Esophagus squamous epithelium (tissue), 5 donors: ENCODE results near the gene HOXA9. TPM values are rescaled to one million over a fixed set of nuclear protein-coding genes. Genes with fewer than 3 reads are reported as not detected.

Experiments
- DNase-seq: peaks from one replicate; lab custom pipeline; 2025; lab: John Stamatoyannopoulos, UW
- H3K27ac ChIP-seq, 4 donors: fragments of 200-600 bp; sonication (generic); one replicate each; pipeline ENCODE4 v1.5.1; 2016 to 2019; ENCODE audit warnings: mild to moderate bottlenecking in 1 of 4
- H3K27me3 ChIP-seq, 4 donors: fragments of 200-600 bp; sonication (generic); 1 replicate in 3 of 4; 2 replicates in 1 of 4; pipeline versions ENCODE4 v1.5.1 to v1.6.0; 2017 to 2021; ENCODE audit warnings: antibody characterized with exemption in 1 of 4
- H3K36me3 ChIP-seq, 3 donors: fragments of 200-600 bp; sonication (generic); one replicate each; pipeline ENCODE4 v1.5.1; 2016 to 2019
- H3K4me1 ChIP-seq, 3 donors: fragments of 200-600 bp; sonication (generic); one replicate each; pipeline ENCODE4 v1.5.1; 2017 to 2019
- H3K4me3 ChIP-seq, 4 donors: fragments of 200-600 bp; sonication (generic); 1 replicate in 3 of 4; 2 replicates in 1 of 4; pipeline ENCODE4 v1.5.1; 2016 to 2019; ENCODE audit warnings: mild to moderate bottlenecking in 2 of 4, moderate library complexity in 1 of 4
- H3K9me3 ChIP-seq, 3 donors: fragments of 200-600 bp; sonication (generic); one replicate each; pipeline ENCODE4 v1.5.1; 2016 to 2019
- CTCF ChIP-seq, 6 experiments: fragments of 450-650 bp in 4 of 6; fragments of 200-600 bp in 2 of 6; sonication (generic) in 2 of 6; IDR thresholded peaks; one replicate each; pipeline ENCODE4 v1.5.1; 2016 to 2019; ENCODE audit warnings: antibody characterized with exemption in 6 of 6, mild to moderate bottlenecking in 4 of 6, moderate library complexity in 4 of 6
- POLR2A ChIP-seq, 4 donors: fragments of 450-650 bp; IDR thresholded peaks; one replicate each; pipeline ENCODE4 v1.6.1; 2017; ENCODE audit warnings: antibody characterized with exemption in 4 of 4, mild to moderate bottlenecking in 4 of 4, moderate library complexity in 3 of 4
- WGBS, 2 donors: methylation state at CpG; one replicate each; pipeline ENCODE4 v1.1.5; 2018; 5-methylcytosine and 5-hydroxymethylcytosine counted together
- intact Hi-C: fragments of 100-400 bp; cut with DNase I; formaldehyde crosslinking; loops from one replicate; pipeline ENCODE4 v1.15.0; 2022
- total RNA-seq, 4 donors: library from RNA; depleted of rRNA; stranded (reverse); fragments of >200 nt; gene quantifications; one replicate each; pipeline ENCODE4 v1.1.0, GENCODE V29; 2016
- donor health status: DM: yes; HTN: yes; CAD: no.

Gene HOXA9
- total RNA-seq, 4 donors from 2014 or later, result 0.57 to 1.1 TPM; not detected in 2

GRCh38 chr7:27116962-27117886 lies 48.1 kb downstream of the HOXA9 start:
- Histone ChIP-seq H3K9me3 (no peaks in the 10 kb centered on the region), H3K4me3 (peak overlapping the region; percentile 70 to 91 (median 78)), H3K36me3 (no peaks in the 10 kb centered on the region), H3K27ac (peak overlapping the region; percentile 96 to 99 (median 99)), H3K27me3 (no peaks in the 10 kb centered on the region), H3K4me1 (peaks cover 28 to 74% (median 36%) of the 10 kb centered on the region in 3 donors)
- 4 to 22% methylated on average over 9 to 10 of the region's 12 CpGs for WGBS, 2 donors
- DNase-seq, result no peak
- TF ChIP-seq POLR2A (IDR thresholded peaks at IDR 0.05), result no peak
- TF ChIP-seq CTCF (IDR thresholded peaks at IDR 0.05), result no peak
- intact Hi-C loops, result no loop called here

- TF ChIP-seq CTCF (IDR thresholded peaks at IDR 0.05) (no peak), POLR2A (IDR thresholded peaks at IDR 0.05) (no peak)
- WGBS, 2 donors, result 22 to 24% methylated on average over 20 of the region's 20 CpGs
- Histone ChIP-seq H3K27ac (peak overlapping the region; percentile 96 to 99 (median 99)), H3K9me3 (no peaks in the 10 kb centered on the region), H3K27me3 (no peaks in the 10 kb centered on the region), H3K36me3 (no peaks in the 10 kb centered on the region), H3K4me3 (peak overlapping the region; percentile 70 to 91 (median 78)), H3K4me1 (peaks cover 28 to 74% (median 43%) of the 10 kb centered on the region in 3 donors)
- intact Hi-C loops, result no loop called here
- DNase-seq, result no peak
Observed at GRCh38 chr7:27116031-27116961, 49.0 kb downstream of the HOXA9 start.

DNA sequence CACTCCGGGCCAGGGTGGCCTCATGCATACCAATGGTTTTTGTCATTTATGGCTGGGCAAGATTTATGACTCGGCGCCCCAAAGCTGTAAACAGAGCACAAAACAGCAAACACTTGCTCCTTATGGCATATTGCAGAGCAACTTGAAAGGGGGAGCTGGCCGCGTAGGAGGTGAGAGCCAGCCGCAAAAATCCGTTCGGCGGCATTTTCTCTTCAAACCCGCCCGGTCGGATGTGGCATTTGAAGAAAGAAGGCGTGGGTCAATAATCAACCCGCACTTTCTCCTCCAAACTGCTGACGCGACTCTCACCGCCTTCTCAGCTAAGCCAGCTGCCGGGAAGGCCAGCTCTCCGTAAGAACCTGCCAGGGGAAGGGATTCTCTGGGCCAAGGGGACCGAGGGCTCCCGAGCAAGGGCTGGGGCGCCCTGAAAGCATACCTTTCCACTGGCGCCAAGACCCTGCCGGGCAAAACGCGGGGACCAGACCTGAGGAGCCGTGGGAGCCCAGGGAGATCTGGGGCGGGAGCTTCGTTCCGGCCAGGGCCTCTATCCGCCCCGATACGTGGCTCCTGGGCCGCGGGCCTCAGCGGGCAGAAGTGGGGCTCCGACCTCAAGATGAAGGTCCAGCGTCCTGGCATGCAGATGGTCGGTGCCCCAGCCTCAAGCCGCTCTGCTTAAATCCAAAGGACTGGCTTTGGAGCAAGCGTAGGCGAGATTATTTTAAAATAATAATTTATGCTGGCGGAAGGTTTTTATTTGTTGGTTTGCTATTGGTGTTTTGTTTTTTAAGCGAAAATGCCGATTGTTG lies 49.9 kb downstream of the HOXA9 start:
- Histone ChIP-seq H3K4me3 (peak overlapping the region; percentile 70 to 91 (median 78)), H3K9me3 (no peaks in the 10 kb centered on the region), H3K4me1 (peaks cover 25 to 74% (median 47%) of the 10 kb centered on the region in 3 donors), H3K27me3 (no peaks in the 10 kb centered on the region), H3K27ac (peak overlapping the region; percentile 96 to 99 (median 99)), H3K36me3 (no peaks in the 10 kb centered on the region)
- DNase-seq, result no peak
- WGBS, 2 donors, result 30 to 32% methylated on average over 20 to 32 of the region's 45 CpGs
- intact Hi-C loops, result no loop called here
- no peak for TF ChIP-seq CTCF (IDR thresholded peaks at IDR 0.05)
- peak in 2 of 4 donors; percentile 36 to 65 for TF ChIP-seq POLR2A (IDR thresholded peaks at IDR 0.05)

DNA sequence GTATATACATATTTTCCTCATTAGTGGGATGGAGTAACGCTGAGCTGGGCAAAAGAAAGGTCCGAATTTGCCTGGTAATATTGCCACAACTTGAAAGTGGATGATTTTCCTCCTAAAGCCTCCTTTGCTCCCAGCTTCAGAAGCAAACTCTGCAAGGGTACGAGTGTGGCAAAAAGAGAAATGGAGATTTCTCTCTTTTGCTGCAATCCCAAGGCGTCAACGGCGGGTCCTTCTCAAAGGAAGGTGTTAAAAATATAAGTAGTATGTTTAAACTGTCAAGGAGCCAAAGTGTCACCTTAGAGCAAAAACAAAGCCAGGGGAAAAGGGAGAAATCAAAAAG lies 50.5 kb downstream of the HOXA9 start:
- intact Hi-C loops, result no loop called here
- Histone ChIP-seq H3K36me3 (no peaks in the 10 kb centered on the region), H3K9me3 (no peaks in the 10 kb centered on the region), H3K4me3 (peak overlapping the region; percentile 70 to 91 (median 78)), H3K27me3 (no peaks in the 10 kb centered on the region), H3K4me1 (peaks cover 28 to 74% (median 47%) of the 10 kb centered on the region in 3 donors), H3K27ac (peak overlapping the region; percentile 96 to 99 (median 99))
- 27 to 29% methylated on average over 6 of the region's 6 CpGs for WGBS, 2 donors
- DNase-seq, result no peak
- TF ChIP-seq POLR2A (IDR thresholded peaks at IDR 0.05) (no peak), CTCF (IDR thresholded peaks at IDR 0.05) (no peak)
